Adrenal gland (tissue), 12 donors: ENCODE results near the gene WHRN. TPM values are rescaled to one million over a fixed set of nuclear protein-coding genes. Genes with fewer than 3 reads are reported as not detected.

ENCODE experiments used
- DNase-seq, 7 donors: peaks; one replicate each; pipeline ENCODE4 v3.0.0-alpha.2; 2019 to 2020
- H3K27ac ChIP-seq, 5 donors: fragments of 200-600 bp; sonication (generic) in 4 of 5; 1 replicate in 3 of 5; 2 replicates in 2 of 5; pipeline versions ENCODE4 v1.5.1 to v1.8.0; 2016 to 2020; ENCODE audit warnings: mild to moderate bottlenecking in 1 of 5
- H3K27me3 ChIP-seq: fragments of 200-600 bp; 2 replicates; pipeline ENCODE4 v1.8.0; 2021
- H3K36me3 ChIP-seq, 2 donors: fragments of 200-600 bp; replicated peaks in 1 of 2; 1 replicate in 1 of 2; 2 replicates in 1 of 2; pipeline versions ENCODE4 v1.5.1 to v1.8.0; 2018 to 2022
- H3K4me1 ChIP-seq, 2 donors: fragments of 200-600 bp; replicated peaks in 1 of 2; 1 replicate in 1 of 2; 2 replicates in 1 of 2; pipeline versions ENCODE4 v1.5.1 to v1.8.0; 2018 to 2021
- H3K4me3 ChIP-seq, 4 donors: fragments of 200-600 bp; sonication (generic) in 3 of 4; one replicate each; pipeline ENCODE4 v1.5.1; 2016 to 2018
- H3K9me3 ChIP-seq, 3 donors: fragments of 200-600 bp; sonication (generic) in 1 of 3; replicated peaks in 1 of 3; 1 replicate in 2 of 3; 2 replicates in 1 of 3; pipeline versions ENCODE4 v1.5.1 to v1.8.0; 2016 to 2021
- POLR2A ChIP-seq, 2 donors: fragments of 450-650 bp; IDR thresholded peaks; one replicate each; pipeline ENCODE4 v1.6.1; 2017; ENCODE audit warnings: antibody characterized with exemption in 2 of 2, mild to moderate bottlenecking in 2 of 2, moderate library complexity in 1 of 2
- WGBS, 4 donors: extraction: QIAGEN DNeasy Blood & Tissue Kit in 2 of 4; methylation state at CpG; one replicate each; pipeline versions ENCODE4 v1.1.5 to v1.1.7; 2013 to 2017; 5-methylcytosine and 5-hydroxymethylcytosine counted together
- intact Hi-C, 2 donors: fragments of 100-400 bp; cut with DNase I; formaldehyde crosslinking; loops; one replicate each; pipeline versions ENCODE4 v1.14.1 to v1.15.0; 2022 to 2023
- polyA plus RNA-seq, 3 donors: library from polyadenylated mRNA; stranded (reverse); fragments of 200-250 nt in 2 of 3; fragments of 350-450 nt in 1 of 3; fragmentation: Illumina TruSeq in 1 of 3; extraction: RNeasy Lipid Tissue Mini Kit (QIAGEN cat#74804) in 1 of 3; gene quantifications; one replicate each; pipeline ENCODE4 v1.2.3, GENCODE V29; 2013 to 2014
- total RNA-seq, 9 donors: library from RNA; depleted of rRNA in 4 of 9; stranded (reverse); fragments of >200 nt in 4 of 9; fragments of 120-200 nt in 1 of 9; fragmentation: NEBNext Ultra II Directional in 1 of 9; extraction: Animal tissue kit (Norgen Biotek cat#: 25700) in 1 of 9; gene quantifications; one replicate each; pipeline versions ENCODE4 v1.1.0 to v1.2.4, GENCODE V29; 2013 to 2023
- TF ChIP-seq, protein P1 (sequence below), 6 experiments: fragments of 450-650 bp in 4 of 6; fragments of 200-600 bp in 2 of 6; sonication (generic) in 1 of 6; IDR thresholded peaks; 1 replicate in 5 of 6; 2 replicates in 1 of 6; pipeline versions ENCODE4 v1.5.1 to v1.8.0; 2016 to 2021; ENCODE audit warnings: antibody characterized with exemption in 6 of 6, mild to moderate bottlenecking in 2 of 6, moderate library complexity in 1 of 6
- donor health status: healthy with polysubstance abuse.
- donor health status: Bipolar disorder and iron deficiency.
- donor health status: DM: yes; HTN: yes; CAD: no.
- donor health status: DM: no; HTN: no; CAD: no.
- donor health status: DM: no; HTN: no; CAD: no.
- donor health status: DM: yes; HTN: yes; CAD: no.

WHRN gene
- total and polyA plus RNA-seq, 12 donors, result 33.4 to 359 (median 96.4) TPM

DNA sequence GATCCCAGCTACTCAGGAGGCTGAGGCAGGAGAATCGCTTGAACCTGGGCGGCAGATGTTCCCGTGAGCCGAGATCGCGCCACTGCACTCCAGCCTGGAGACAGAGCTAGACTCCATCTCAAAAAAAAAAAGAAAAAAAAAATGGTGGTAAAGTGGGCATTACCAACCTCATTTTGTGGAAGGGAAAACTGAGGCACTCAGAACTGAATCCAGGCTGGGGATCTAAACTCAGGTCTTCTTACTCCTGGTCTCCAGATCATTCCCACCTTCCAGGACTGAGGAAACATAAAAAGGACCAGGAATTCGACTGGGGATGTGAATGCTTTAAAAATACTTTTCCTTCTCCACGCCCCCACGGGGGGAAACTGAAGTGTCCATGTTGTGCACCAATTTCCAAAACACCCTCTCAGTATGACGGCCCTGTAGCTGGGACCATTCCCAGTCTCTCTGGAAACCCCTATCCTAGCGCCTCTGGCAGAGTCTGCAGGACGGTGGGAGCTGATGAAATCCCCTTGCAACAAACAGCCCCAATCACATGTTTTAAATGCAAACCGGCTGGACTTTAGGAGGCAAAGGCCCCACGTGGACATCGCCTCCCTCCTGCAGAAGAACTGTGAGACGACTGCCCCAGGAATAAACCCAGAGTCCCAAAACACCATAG is 108.6 kb downstream of the WHRN start:
- WGBS, 4 donors, result 73 to 77% (median 76%) methylated on average over 16 of the region's 16 CpGs
- Histone ChIP-seq H3K27me3 (no peaks in the 10 kb centered on the region), H3K27ac (peak overlapping the region in 2 of 5 donors; percentile 85 to 86), H3K36me3 (no peaks in the 10 kb centered on the region), H3K4me1 (peaks cover 11 to 38% of the 10 kb centered on the region in 2 donors), H3K4me3 (peak overlapping the region in 1 of 4 donors; percentile 67), H3K9me3 (no peaks in the 10 kb centered on the region)
- DNase-seq, result no peak
- intact Hi-C loops, result loop anchor here in 1 of 2 donors (10.0 kb wide), 1 partner anchor 52 kb away; no protein-coding TSS in a partner anchor
- no peak for TF ChIP-seq POLR2A (IDR thresholded peaks at IDR 0.05)

DNA sequence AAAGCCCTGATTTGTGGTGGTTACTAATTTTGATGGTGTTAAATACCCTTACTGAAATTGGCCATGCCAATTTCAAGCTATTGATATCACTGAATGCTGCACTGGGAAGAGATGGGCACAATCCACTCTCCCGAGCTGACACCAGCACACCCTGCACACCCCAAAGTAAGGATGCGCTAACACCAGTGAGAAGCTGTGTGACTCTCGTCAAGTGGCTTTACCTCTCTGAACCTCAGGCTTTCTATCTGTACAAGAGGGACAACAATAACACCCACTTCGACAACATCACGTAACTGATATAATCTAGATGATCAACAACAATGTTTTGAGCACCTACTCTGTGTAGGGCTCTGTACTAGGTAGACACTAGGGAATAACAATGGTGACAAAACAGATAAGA is 109.5 kb downstream of the WHRN start:
- Histone ChIP-seq H3K27ac (peak overlapping the region in 1 of 5 donors; percentile 48), H3K4me3 (no peak overlapping the region), H3K27me3 (no peaks in the 10 kb centered on the region), H3K9me3 (no peaks in the 10 kb centered on the region), H3K4me1 (peaks cover 11 to 38% of the 10 kb centered on the region in 2 donors), H3K36me3 (no peaks in the 10 kb centered on the region)
- WGBS, 4 donors, result 90 to 97% (median 94%) methylated on average over 5 of the region's 5 CpGs
- no peak for TF ChIP-seq POLR2A (IDR thresholded peaks at IDR 0.05)
- TF ChIP-seq, protein P1, sequence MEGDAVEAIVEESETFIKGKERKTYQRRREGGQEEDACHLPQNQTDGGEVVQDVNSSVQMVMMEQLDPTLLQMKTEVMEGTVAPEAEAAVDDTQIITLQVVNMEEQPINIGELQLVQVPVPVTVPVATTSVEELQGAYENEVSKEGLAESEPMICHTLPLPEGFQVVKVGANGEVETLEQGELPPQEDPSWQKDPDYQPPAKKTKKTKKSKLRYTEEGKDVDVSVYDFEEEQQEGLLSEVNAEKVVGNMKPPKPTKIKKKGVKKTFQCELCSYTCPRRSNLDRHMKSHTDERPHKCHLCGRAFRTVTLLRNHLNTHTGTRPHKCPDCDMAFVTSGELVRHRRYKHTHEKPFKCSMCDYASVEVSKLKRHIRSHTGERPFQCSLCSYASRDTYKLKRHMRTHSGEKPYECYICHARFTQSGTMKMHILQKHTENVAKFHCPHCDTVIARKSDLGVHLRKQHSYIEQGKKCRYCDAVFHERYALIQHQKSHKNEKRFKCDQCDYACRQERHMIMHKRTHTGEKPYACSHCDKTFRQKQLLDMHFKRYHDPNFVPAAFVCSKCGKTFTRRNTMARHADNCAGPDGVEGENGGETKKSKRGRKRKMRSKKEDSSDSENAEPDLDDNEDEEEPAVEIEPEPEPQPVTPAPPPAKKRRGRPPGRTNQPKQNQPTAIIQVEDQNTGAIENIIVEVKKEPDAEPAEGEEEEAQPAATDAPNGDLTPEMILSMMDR (IDR thresholded peaks at IDR 0.05), result no peak
- intact Hi-C loops, result loop anchor here in 1 of 2 donors (10.0 kb wide), 1 partner anchor 51 kb away; no protein-coding TSS in a partner anchor
- DNase-seq, result no peak

DNA sequence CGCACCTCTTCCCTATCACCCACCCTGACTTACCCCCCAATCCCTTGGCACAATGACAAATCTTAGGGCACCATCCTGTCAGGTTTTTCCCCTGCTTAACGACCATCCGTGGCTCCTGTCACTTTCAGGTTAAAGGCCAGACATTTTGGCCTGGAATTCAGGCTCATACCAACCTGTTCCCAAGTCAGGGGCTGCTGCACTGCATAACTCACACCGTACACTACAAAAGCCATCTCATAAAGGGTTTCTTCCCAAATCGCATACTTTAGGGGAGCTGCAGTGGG is 110.0 kb downstream of the WHRN start:
- no peaks in the 10 kb centered on the region for H3K27me3 ChIP-seq
- DNase-seq, result no peak
- no peak overlapping the region for H3K4me3 ChIP-seq
- intact Hi-C loops, result loop anchor here in 1 of 2 donors (10.0 kb wide), 1 partner anchor 50 kb away; no protein-coding TSS in a partner anchor
- no peaks in the 10 kb centered on the region for H3K9me3 ChIP-seq
- peaks cover 11 to 38% of the 10 kb centered on the region in 2 donors for H3K4me1 ChIP-seq
- no peak for TF ChIP-seq POLR2A (IDR thresholded peaks at IDR 0.05)
- TF ChIP-seq, protein P1 (IDR thresholded peaks at IDR 0.05), result no peak
- H3K36me3 ChIP-seq, result no peaks in the 10 kb centered on the region
- 55 to 80% (median 61%) methylated on average over 5 of the region's 5 CpGs for WGBS, 4 donors
- peak overlapping the region in 2 of 5 donors; percentile 20 to 48 for H3K27ac ChIP-seq

DNA sequence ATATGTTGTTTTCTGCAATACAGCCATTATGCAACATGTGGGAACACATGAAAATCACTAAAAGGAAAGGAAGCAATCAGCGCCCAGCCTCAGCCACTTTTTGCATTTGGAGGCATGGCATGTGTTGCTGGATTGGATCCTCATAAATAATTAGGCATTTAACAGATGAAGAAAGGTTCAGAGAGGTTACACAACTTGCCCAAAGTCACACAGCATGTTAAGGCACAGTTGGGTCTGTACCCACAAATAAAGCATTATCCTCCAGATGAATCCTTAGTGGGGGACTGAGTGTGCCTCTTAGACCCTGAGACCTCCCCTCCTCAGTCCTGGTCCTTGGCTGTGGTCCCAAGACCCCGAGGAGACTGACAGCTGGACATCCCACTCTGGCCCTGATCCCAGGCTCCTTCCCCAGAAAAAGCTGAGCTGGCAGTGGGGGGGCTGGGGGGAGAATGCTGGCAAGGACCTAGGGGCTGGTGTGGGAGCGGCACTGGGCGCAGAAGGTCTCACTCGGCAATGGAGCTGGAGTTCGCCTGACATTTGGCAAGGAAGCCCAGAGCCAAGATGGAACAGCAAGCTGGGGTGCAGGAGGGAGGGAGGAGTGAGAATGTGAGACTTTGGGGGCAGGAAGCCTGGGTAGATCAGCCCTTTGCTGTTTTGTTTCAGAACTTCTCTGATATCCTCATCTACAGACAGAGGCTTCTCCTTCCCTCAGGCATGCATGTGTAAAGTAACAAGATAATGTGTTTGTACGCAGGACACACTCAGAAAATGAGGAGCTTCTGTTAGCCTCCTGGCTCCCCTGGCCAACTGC is 110.5 kb downstream of the WHRN start:
- no peak overlapping the region for H3K4me3 ChIP-seq
- no peaks in the 10 kb centered on the region for H3K36me3 ChIP-seq
- H3K27ac ChIP-seq, result peak overlapping the region in 2 of 5 donors; percentile 20 to 48
- H3K9me3 ChIP-seq, result no peaks in the 10 kb centered on the region
- TF ChIP-seq POLR2A (IDR thresholded peaks at IDR 0.05), result no peak
- TF ChIP-seq, protein P1 (IDR thresholded peaks at IDR 0.05), result no peak
- WGBS, 4 donors, result 37 to 57% (median 50%) methylated on average over 5 to 7 of the region's 7 CpGs
- intact Hi-C loops, result loop anchor here in 1 of 2 donors (10.0 kb wide), 1 partner anchor 50 kb away; no protein-coding TSS in a partner anchor
- peaks cover 11 to 40% of the 10 kb centered on the region in 2 donors for H3K4me1 ChIP-seq
- H3K27me3 ChIP-seq, result no peaks in the 10 kb centered on the region
- no peak for DNase-seq
